HG03457 (cell line): ENCODE results near the gene IBTK.

ENCODE experiments used
- ATAC-seq: cut with Tn5 transposase; IDR thresholded peaks from one replicate; pipeline ENCODE4 v1.9.1; 2021; ENCODE audit warnings: moderate number of reproducible peaks; ENCODE audit not compliant: unreplicated experiment

The IBTK gene

GRCh38 chr6:82123632-82124031 lies 123.9 kb downstream of the IBTK start:
- no peak for ATAC-seq
